Activated T-cell treated with anti-CD3 and anti-CD28 coated beads, Interleukin-2, amount 50 U/mL, for 4 hours (primary cell): ENCODE measurements around the gene MCCC1. TPM values are rescaled to one million over a fixed set of nuclear protein-coding genes. Genes with fewer than 3 reads are reported as not detected.

Experiments
- ATAC-seq, 2 donors: fragments of 200-7000 bp; cut with Tn5 transposase; one replicate each; pipeline ENCODE4 v1.10.0; 2021
- DNase-seq: peaks from one replicate; pipeline ENCODE4 v3.0.0-alpha.2; 2020
- H3K27me3 Mint-ChIP-seq: one replicate; pipeline ENCODE4 v1.8.0; 2021; ENCODE audit warnings: low read depth, mixed read lengths
- H3K36me3 Mint-ChIP-seq: one replicate; pipeline ENCODE4 v1.8.0; 2022; ENCODE audit warnings: mixed read lengths; ENCODE audit not compliant: insufficient read depth
- H3K4me1 Mint-ChIP-seq: one replicate; pipeline ENCODE4 v1.8.0; 2021; ENCODE audit warnings: low read depth, mixed read lengths
- H3K4me3 Mint-ChIP-seq: one replicate; pipeline ENCODE4 v1.8.0; 2021; ENCODE audit warnings: mild to moderate bottlenecking, moderate library complexity, mixed read lengths
- H3K9me3 Mint-ChIP-seq: one replicate; pipeline ENCODE4 v1.8.0; 2021; ENCODE audit warnings: mixed read lengths
- total RNA-seq, 3 donors: library from RNA; stranded (reverse); gene quantifications; one replicate each; pipeline ENCODE4 v1.2.1, GENCODE V29; 2021

The MCCC1 gene
- total RNA-seq, 3 donors from 2014 or later: 14.0 to 18.0 (median 16.9) TPM

- H3K4me3 Mint-ChIP-seq: no peak overlapping the region
- no peaks in the 10 kb centered on the region for H3K9me3 Mint-ChIP-seq
- no peaks in the 10 kb centered on the region for H3K36me3 Mint-ChIP-seq
- DNase-seq: no peak
- ATAC-seq: no peak
- H3K27me3 Mint-ChIP-seq: no peaks in the 10 kb centered on the region
- H3K4me1 Mint-ChIP-seq: peaks cover 41% of the 10 kb centered on the region
These were observed 126.9 kb downstream of the MCCC1 start for GRCh38 chr3:182972387-182972786.

GRCh38 chr3:182971637-182972036, 127.7 kb downstream of the MCCC1 start:
- no peak overlapping the region for H3K4me3 Mint-ChIP-seq
- no peaks in the 10 kb centered on the region for H3K27me3 Mint-ChIP-seq
- no peaks in the 10 kb centered on the region for H3K9me3 Mint-ChIP-seq
- peaks cover 48% of the 10 kb centered on the region for H3K4me1 Mint-ChIP-seq
- ATAC-seq: no peak
- H3K36me3 Mint-ChIP-seq: no peaks in the 10 kb centered on the region
- DNase-seq: no peak

- H3K9me3 Mint-ChIP-seq: no peaks in the 10 kb centered on the region
- no peaks in the 10 kb centered on the region for H3K27me3 Mint-ChIP-seq
- DNase-seq (no peak), ATAC-seq (no peak)
- H3K4me3 Mint-ChIP-seq: no peak overlapping the region
- peaks cover 50% of the 10 kb centered on the region for H3K4me1 Mint-ChIP-seq
- H3K36me3 Mint-ChIP-seq: no peaks in the 10 kb centered on the region
These were observed 128.4 kb downstream of the MCCC1 start for GRCh38 chr3:182970811-182971418.

GRCh38 chr3:182969853-182970252, 129.4 kb downstream of the MCCC1 start:
- DNase-seq (no peak), ATAC-seq (no peak)
- Mint-ChIP-seq H3K4me1 (peaks cover 53% of the 10 kb centered on the region), H3K27me3 (no peaks in the 10 kb centered on the region), H3K36me3 (no peaks in the 10 kb centered on the region), H3K9me3 (no peaks in the 10 kb centered on the region), H3K4me3 (no peak overlapping the region)

GRCh38 chr3:182969277-182969676, 130.0 kb downstream of the MCCC1 start:
- no peaks in the 10 kb centered on the region for H3K36me3 Mint-ChIP-seq
- ATAC-seq (no peak), DNase-seq (no peak)
- H3K9me3 Mint-ChIP-seq: no peaks in the 10 kb centered on the region
- no peaks in the 10 kb centered on the region for H3K27me3 Mint-ChIP-seq
- peaks cover 52% of the 10 kb centered on the region for H3K4me1 Mint-ChIP-seq
- no peak overlapping the region for H3K4me3 Mint-ChIP-seq

- Mint-ChIP-seq H3K36me3 (peaks cover under 1% of the 10 kb centered on the region), H3K9me3 (no peaks in the 10 kb centered on the region), H3K27me3 (no peaks in the 10 kb centered on the region), H3K4me3 (no peak overlapping the region), H3K4me1 (peaks cover 53% of the 10 kb centered on the region)
- ATAC-seq (peak; percentile 53 to 66), DNase-seq (no peak)
These were observed 131.8 kb downstream of the MCCC1 start for GRCh38 chr3:182967218-182968204.

- ATAC-seq: no peak
- H3K27me3 Mint-ChIP-seq: no peaks in the 10 kb centered on the region
- peaks cover 3% of the 10 kb centered on the region for H3K36me3 Mint-ChIP-seq
- H3K9me3 Mint-ChIP-seq: no peaks in the 10 kb centered on the region
- H3K4me1 Mint-ChIP-seq: peaks cover 43% of the 10 kb centered on the region
- no peak overlapping the region for H3K4me3 Mint-ChIP-seq
- no peak for DNase-seq
These were observed 133.4 kb downstream of the MCCC1 start for GRCh38 chr3:182965861-182966366.

Other genes starting within 250 kb of the MCCC1 start
- gene DCUN1D1, start 119.0 kb downstream of the MCCC1 start, total RNA-seq: 10 to 100 TPM; 43.1 to 49.8 (median 45.8) TPM
- 1 to 10 TPM; 5.7 to 6.9 (median 6.7) TPM for gene LAMP3, start 63.2 kb upstream of the MCCC1 start, total RNA-seq
- gene B3GNT5, start 153.8 kb upstream of the MCCC1 start, total RNA-seq: 10 to 100 TPM; 24.1 to 66.6 (median 34.1) TPM